NCI-H146 treated with DMSO at 0.1 percent for 48 hours (cell line): ENCODE results near the gene NDP.

Experiments used
- DNase-seq: peaks from one replicate; lab custom pipeline; 2025; ENCODE audit not compliant: unreplicated experiment; lab: John Stamatoyannopoulos, UW

Gene NDP, protein sequence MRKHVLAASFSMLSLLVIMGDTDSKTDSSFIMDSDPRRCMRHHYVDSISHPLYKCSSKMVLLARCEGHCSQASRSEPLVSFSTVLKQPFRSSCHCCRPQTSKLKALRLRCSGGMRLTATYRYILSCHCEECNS

DNA sequence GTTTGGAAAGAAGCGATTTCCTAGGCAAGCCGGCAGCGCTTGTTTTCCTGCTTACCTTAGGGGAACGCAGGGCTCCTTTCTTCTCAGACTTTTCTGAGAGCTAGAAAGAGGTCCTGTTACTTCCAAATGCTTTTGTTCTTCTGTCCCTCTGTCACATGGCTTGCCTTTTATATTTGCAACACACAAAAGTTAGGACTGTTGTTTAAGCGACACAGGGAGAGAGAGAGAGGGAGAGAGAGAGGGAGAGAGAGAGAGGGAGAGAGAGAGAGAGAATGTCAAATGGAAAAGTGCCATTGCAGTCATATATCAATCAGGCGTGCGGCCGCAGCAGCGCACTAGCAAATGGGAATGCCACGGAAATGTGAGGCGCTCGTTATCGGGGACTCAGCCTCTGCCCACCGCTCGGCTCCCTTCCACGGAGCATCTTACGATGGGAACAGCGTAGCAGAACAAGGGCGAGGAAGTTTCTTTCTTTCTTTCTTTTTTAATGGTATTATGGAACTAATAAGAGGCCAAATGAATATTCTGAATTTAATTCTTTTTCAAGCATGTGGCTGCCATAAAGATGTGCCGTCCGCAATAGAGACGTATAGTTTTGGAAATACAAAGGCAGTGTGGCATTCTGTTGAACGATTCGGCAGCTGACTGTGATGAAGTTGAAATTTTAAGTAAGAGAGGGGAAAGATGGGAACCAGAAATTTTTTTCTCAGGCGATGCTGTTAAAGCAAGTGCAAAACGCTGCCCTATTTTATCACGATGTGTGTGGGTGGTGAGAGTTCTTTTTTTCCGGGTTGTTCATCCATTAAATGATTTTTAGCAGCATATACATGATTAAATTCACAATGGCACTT is at the start of gene NDP:
Gene NDP (minus strand): TSS at position 142 of the 851 bp plus-strand sequence. CDS start 14,745 bp downstream, outside the sequence.
- DNase-seq = no peak

DNA sequence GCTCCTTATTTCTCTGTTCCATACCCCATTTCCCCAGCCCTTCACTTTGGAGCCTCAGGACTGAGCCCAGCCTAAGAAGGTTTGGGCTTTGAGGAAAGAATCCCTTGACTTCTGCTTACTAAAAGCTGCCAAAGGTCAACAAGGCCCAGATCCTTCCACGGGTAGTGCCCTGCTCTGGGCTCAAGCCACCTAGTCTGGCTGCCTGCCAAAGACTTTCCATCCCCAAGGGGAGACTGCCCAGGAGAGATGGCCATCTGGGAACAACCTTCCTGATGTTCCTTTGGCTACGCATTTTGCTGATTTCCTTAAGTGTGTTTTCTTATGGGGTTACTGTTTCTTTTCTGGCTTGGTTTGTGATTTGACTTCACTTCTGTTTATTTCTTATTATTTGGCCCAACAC is 49.8 kb upstream of the NDP start:
- DNase-seq = no peak

- no peak for DNase-seq
Measured at GRCh38 chrX:44020693-44021092, 47.5 kb upstream of the NDP start.

- no peak for DNase-seq
Measured at GRCh38 chrX:44019911-44020310, 46.7 kb upstream of the NDP start.

DNA sequence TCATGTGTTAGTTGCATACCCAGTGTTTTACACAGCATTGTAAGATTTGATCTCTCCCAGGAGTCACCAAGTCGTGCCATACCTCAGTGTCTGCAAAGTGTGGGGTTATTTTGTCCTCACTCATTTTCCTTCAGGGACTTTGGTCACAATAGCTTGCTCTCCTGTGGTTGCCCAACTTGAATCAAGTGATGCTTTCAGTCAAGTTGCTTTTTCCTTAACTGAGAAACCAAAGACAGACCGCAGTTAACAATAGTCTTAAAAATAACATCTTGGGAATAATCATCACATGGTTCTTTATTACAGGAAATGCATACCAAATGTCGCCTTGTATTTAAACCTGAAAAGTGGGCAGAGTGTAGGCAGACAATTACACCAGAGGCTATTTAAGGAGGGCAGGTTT is 44.5 kb upstream of the NDP start:
- DNase-seq = no peak

DNA sequence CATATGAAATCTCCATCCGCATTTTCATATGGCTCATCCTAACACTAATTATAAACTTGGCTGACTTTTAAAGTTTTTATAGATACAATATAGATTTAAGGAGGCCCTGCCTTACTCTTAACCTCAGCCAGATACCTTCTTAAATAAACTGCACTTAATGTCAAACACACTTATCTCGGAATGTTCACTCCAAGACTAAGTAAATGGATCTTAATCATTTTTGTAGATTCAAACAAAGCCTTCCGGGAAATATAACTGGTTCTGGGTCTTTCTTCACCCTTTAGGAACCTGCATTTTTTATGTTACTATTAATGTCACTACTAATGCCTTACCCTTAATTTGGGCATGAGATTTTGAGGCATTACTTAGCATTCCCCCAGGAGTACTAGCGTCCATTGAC is 43.7 kb upstream of the NDP start:
- no peak for DNase-seq

- no peak for DNase-seq
Measured at GRCh38 chrX:44012484-44013096, 39.4 kb upstream of the NDP start.

DNA sequence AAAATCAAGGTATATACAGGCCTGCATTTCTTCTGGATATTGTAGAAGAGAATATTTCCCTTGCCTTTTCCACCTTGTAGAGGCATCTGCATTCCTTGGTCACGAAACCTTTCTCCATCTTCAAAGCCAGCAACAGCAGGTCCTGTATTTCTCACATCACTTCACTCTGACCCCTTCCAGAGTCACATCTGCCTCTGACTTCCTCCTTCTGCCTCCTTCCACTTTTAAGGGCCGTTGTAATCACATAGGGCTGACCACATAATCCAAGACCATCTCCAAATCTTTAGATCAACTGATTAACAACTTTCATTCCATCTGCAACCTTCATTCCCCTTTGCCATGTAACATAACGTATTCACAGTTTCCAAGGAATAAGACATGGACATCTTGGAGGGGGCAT is 38.3 kb upstream of the NDP start:
- DNase-seq = no peak

- no peak for DNase-seq
Measured at GRCh38 chrX:44010626-44011025, 37.4 kb upstream of the NDP start.

GRCh38 chrX:44006081-44006480 is 32.9 kb upstream of the NDP start:
- no peak for DNase-seq

GRCh38 chrX:44003975-44004374 is 30.8 kb upstream of the NDP start:
- DNase-seq = no peak

DNA sequence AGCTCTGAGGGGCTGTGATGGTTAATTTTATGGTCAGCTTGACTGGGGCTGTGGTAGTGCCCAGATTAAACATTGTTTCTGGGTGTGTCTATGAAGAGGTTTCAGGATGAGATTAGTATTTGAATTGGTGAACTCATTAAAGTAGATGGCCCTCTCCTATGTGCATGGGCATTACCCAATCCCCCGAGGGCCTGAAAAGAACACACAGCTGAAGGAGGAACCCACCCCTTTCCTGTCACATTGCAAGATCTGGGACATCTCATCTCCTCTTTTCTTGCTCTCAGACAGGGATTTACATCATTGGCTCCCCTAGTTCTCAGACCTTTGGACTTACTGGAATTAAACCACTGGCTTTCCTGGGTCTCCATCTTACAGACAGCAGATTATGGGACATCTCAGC is 29.4 kb upstream of the NDP start:
- no peak for DNase-seq

- DNase-seq = no peak
Measured at GRCh38 chrX:43998374-43998773, 25.2 kb upstream of the NDP start.

- DNase-seq = no peak
Measured at GRCh38 chrX:43996491-43996890, 23.3 kb upstream of the NDP start.

- no peak for DNase-seq
Measured at GRCh38 chrX:43986083-43986482, 12.9 kb upstream of the NDP start.

DNA sequence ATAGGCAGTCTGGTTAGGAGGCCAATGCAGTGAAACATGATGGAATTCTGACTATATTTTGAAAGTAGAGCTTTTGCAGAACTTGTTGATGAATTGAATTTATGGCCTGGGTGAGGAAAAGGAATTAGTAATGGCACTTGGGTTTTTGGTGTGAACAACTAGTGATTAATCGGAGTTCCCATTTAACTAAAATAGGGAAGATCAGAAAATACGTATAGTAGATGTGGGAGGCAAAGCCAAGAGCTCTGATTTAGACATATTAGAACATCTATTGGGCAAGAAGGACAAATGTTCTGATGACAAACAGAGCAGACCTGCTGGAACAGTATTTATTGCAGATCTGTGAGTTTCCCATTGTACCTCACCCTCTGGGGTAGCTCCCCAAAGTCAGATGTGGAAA is 12.3 kb upstream of the NDP start:
- no peak for DNase-seq

DNA sequence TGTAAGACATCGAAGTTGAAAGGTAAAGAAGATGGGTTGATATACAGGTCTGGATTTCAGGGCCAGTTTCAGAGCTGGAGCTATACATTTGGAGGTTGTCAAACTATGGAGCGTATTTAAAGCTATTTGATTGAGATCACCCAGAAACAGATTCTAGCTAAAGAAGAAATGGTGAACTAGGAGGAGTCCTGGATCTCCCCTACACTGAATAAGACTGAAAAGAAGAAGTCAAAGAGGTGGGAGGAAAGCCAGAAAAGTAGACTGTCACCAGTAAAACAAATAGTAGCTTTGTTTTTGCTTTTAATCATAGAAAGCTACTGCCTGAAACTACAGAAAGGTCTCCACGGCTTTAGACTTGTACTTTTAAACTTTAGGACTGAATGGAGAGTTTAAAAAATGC is 5.0 kb upstream of the NDP start:
- DNase-seq = no peak

DNA sequence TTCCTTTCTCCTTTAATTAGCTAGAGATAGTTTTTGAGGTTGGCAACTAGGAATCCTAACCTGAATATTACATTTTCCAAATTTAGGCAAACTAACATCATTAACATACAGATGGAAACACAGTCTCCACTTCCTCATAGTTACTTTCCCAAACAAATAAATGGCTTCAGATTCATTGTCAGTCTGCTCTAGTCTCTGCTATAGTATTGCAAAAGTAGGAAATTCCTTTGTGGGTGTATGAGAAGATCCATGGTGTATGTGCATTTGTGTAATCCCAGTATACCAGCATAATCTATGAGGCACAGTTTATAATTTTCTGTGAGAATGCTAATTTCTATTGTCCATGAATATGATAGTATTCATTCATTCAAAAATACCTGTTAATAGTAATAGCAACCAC is 3.0 kb upstream of the NDP start:
- no peak for DNase-seq

- DNase-seq = no peak
Measured at GRCh38 chrX:43975796-43976195, 2.6 kb upstream of the NDP start.

DNA sequence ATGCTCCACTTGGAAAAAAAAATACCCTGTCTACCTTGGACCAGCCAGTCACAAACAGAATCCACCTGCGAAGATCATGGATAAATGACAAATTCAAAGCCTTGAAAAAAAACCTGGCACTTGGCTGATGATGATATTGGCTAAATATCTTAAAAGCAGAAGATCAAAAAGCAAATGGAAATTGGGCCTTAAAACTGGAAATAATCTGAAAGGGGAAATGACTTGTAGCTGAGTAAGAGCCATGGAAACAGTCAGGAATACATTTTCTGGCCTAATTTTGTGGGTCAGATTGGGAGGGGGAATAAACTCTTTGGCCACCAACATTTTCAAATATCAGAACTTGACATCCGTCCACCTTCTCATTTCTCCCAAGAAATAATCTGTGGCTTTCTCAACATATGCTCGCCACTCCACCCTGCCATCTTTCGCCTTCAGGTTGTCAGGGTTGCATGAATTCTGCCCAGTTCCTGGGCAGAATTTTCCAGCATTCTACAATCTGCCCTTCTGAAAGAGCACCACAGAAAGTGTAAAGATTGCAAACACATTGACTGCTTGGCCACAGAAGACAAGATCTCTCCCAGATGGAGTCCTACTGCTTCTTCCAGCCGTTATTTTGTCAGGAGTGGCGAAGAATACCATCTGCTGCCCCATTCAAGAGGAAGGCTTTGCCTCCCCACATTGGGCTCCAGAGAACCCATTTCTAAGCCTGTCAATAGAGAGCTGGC is 1.7 kb upstream of the NDP start:
- DNase-seq = no peak

- no peak for DNase-seq
Measured at GRCh38 chrX:43974100-43974475, 898 bp upstream of the NDP start.
